Keratinocyte (primary cell): ENCODE data around the gene ACVR1. TPM values are rescaled to one million over a fixed set of nuclear protein-coding genes. Genes with fewer than 3 reads are reported as not detected.

ENCODE experiments used
- DNase-seq: peaks from one replicate; pipeline ENCODE4 v3.0.0-alpha.2; 2011; ENCODE audit warnings: low read depth, missing footprints, low spot score
- FAIRE-seq: peaks from 2 replicates; lab custom pipeline; 2011; peaks lifted over from hg19 to GRCh38; lab: Jason Lieb, UNC
- H2AFZ ChIP-seq: 2 replicates; pipeline ENCODE4 v1.6.0; 2012; ENCODE audit warnings: low read length, control low read depth, inconsistent platforms; ENCODE audit not compliant: control insufficient read depth
- H3K27ac ChIP-seq: 2 replicates; pipeline ENCODE4 v1.5.1; 2011; ENCODE audit warnings: low read length; ENCODE audit not compliant: control insufficient read depth, insufficient read depth
- H3K27me3 ChIP-seq: 3 replicates; pipeline ENCODE4 v1.6.0; 2011; ENCODE audit warnings: low read length; ENCODE audit not compliant: control insufficient read depth, insufficient read depth; ENCODE audit errors: extremely low read depth
- H3K36me3 ChIP-seq, 2 experiments: 2 replicates in 1 of 2; 3 replicates in 1 of 2; pipeline ENCODE4 v1.5.1; 2011; ENCODE audit warnings: low read length in 2 of 2, mild to moderate bottlenecking in 1 of 2; ENCODE audit not compliant: control insufficient read depth in 2 of 2, insufficient read depth in 2 of 2; ENCODE audit errors: extremely low read depth in 1 of 2
- H3K4me1 ChIP-seq: 3 replicates; pipeline ENCODE4 v1.5.1; 2011; ENCODE audit warnings: low read length; ENCODE audit not compliant: control insufficient read depth, insufficient read depth; ENCODE audit errors: extremely low read depth
- H3K4me2 ChIP-seq: 3 replicates; pipeline ENCODE4 v1.6.0; 2011; ENCODE audit warnings: low read depth, low read length; ENCODE audit not compliant: control insufficient read depth, insufficient read depth; ENCODE audit errors: extremely low read depth
- H3K4me3 ChIP-seq, 3 experiments: fragments of 200-600 bp in 1 of 3; sonication (generic) in 1 of 3; 2 replicates in 2 of 3; 3 replicates in 1 of 3; pipeline ENCODE4 v1.5.1; 2011 to 2016; ENCODE audit warnings: low read length in 3 of 3, mild to moderate bottlenecking in 3 of 3, control low read depth in 2 of 3, inconsistent platforms in 1 of 3, low read depth in 1 of 3, mixed read lengths in 1 of 3, mixed run types in 1 of 3, moderate library complexity in 1 of 3; ENCODE audit not compliant: control insufficient read depth in 2 of 3, insufficient read depth in 2 of 3; ENCODE audit errors: extremely low read depth in 1 of 3
- H3K79me2 ChIP-seq: 2 replicates; pipeline ENCODE4 v1.6.0; 2012; ENCODE audit warnings: low read length; ENCODE audit not compliant: control insufficient read depth, insufficient read depth
- H3K9ac ChIP-seq: 3 replicates; pipeline ENCODE4 v1.6.0; 2011; ENCODE audit warnings: low read length; ENCODE audit not compliant: control insufficient read depth, insufficient read depth; ENCODE audit errors: extremely low read depth
- H3K9me1 ChIP-seq: 3 replicates; pipeline ENCODE4 v1.6.0; 2011; ENCODE audit warnings: low read length; ENCODE audit not compliant: control insufficient read depth, insufficient read depth; ENCODE audit errors: extremely low read depth
- H3K9me3 ChIP-seq: 2 replicates; pipeline ENCODE4 v1.5.1; 2012; ENCODE audit warnings: low read depth, low read length; ENCODE audit not compliant: control insufficient read depth
- H4K20me1 ChIP-seq: 3 replicates; pipeline ENCODE4 v1.6.0; 2011; ENCODE audit warnings: low read length; ENCODE audit not compliant: control insufficient read depth, insufficient read depth; ENCODE audit errors: extremely low read depth
- CTCF ChIP-seq, 3 experiments: IDR thresholded peaks in 1 of 3; conservative IDR thresholded peaks in 1 of 3; optimal IDR thresholded peaks in 1 of 3; 2 replicates in 2 of 3; 3 replicates in 1 of 3; pipeline versions ENCODE3 to v1.5.1; 2011; ENCODE audit warnings: low read length in 3 of 3, mild to moderate bottlenecking in 3 of 3, moderate library complexity in 2 of 3, control low read depth in 1 of 3, inconsistent platforms in 1 of 3; ENCODE audit not compliant: insufficient read depth in 2 of 3; ENCODE audit errors: extremely low read depth in 1 of 3
- EZH2 ChIP-seq: IDR thresholded peaks from one replicate; pipeline ENCODE4 v1.6.1; 2012; ENCODE audit warnings: inconsistent platforms, mild to moderate bottlenecking, low read length, moderate library complexity
- dilution Hi-C: fragments of 300-500 bp; cut with MboI; formaldehyde crosslinking; loops from one replicate; pipeline ENCODE4 v1.7.0; 2020; ENCODE audit warnings: low sequenced_read_pairs; ENCODE audit not compliant: extremely low pct_ligation_motif_present
- polyA plus RNA-seq, 5 experiments: library from polyadenylated mRNA; depleted of rRNA in 3 of 5; stranded (reverse) in 3 of 5; stranded (forward) in 1 of 5; unstranded in 1 of 5; fragments of >200 nt; gene quantifications; 1 replicate in 1 of 5; 2 replicates in 3 of 5; 3 replicates in 1 of 5; pipeline versions ENCODE4 v1.2.1 to v1.2.3, GENCODE V29; 2011 to 2012; ENCODE audit warnings: missing spikeins in 2 of 5, low read depth in 1 of 5, low replicate concordance in 1 of 5

ACVR1 gene
- polyA plus RNA-seq, 1 donor (not counting 4 experiments of a cell fraction or from before 2014, with no cell fraction given) = 30.8 TPM

GRCh38 chr2:157806426-157807077 lies 69.6 kb downstream of the ACVR1 start:
- Histone ChIP-seq H3K9me1 (no peaks in the 10 kb centered on the region), H3K4me1 (no peaks in the 10 kb centered on the region), H3K36me3 (peaks cover 0 to 2% of the 10 kb centered on the region in 2 experiments), H2AFZ (no peak overlapping the region), H3K9ac (no peak overlapping the region), H3K4me3 (no peak overlapping the region), H3K27me3 (no peaks in the 10 kb centered on the region), H3K9me3 (no peaks in the 10 kb centered on the region), H3K27ac (no peak overlapping the region), H4K20me1 (no peaks in the 10 kb centered on the region), H3K79me2 (peaks cover 8% of the 10 kb centered on the region), H3K4me2 (no peak overlapping the region)
- dilution Hi-C loops = no loop called here
- no peak for DNase-seq
- TF ChIP-seq CTCF (optimal IDR thresholded peaks at IDR 0.05 in 1 of 3, IDR thresholded peaks at IDR 0.05 in 1 of 3, conservative IDR thresholded peaks at IDR 0.05 in 1 of 3; ENCODE audit: extremely low read depth in 1 of 3, insufficient read depth in 2 of 3, low read length in 3 of 3) (no peak), EZH2 (no peak)
- no peak for FAIRE-seq

GRCh38 chr2:157805519-157805918 lies 70.6 kb downstream of the ACVR1 start:
- Histone ChIP-seq H3K27ac (no peak overlapping the region), H3K9me3 (no peaks in the 10 kb centered on the region), H2AFZ (no peak overlapping the region), H3K36me3 (peaks cover 0 to under 1% of the 10 kb centered on the region in 2 experiments), H3K4me2 (no peak overlapping the region), H4K20me1 (no peaks in the 10 kb centered on the region), H3K9me1 (no peaks in the 10 kb centered on the region), H3K9ac (no peak overlapping the region), H3K4me3 (no peak overlapping the region), H3K79me2 (peaks cover 8% of the 10 kb centered on the region), H3K4me1 (no peaks in the 10 kb centered on the region), H3K27me3 (no peaks in the 10 kb centered on the region)
- DNase-seq = no peak
- no peak for FAIRE-seq
- TF ChIP-seq EZH2 (no peak), CTCF (optimal IDR thresholded peaks at IDR 0.05 in 1 of 3, IDR thresholded peaks at IDR 0.05 in 1 of 3, conservative IDR thresholded peaks at IDR 0.05 in 1 of 3; ENCODE audit: extremely low read depth in 1 of 3, insufficient read depth in 2 of 3, low read length in 3 of 3) (no peak)
- dilution Hi-C loops = no loop called here
